Glomerular endothelial cell (primary cell): ENCODE results near the gene WDR81. TPM values are rescaled to one million over a fixed set of nuclear protein-coding genes. Genes with fewer than 3 reads are reported as not detected.

ENCODE experiments used
- DNase-seq: peaks from one replicate; pipeline ENCODE4 v3.0.0-alpha.2; 2011; ENCODE audit warnings: low read depth, low spot score; ENCODE audit errors: extremely low read depth
- total RNA-seq: library from RNA; depleted of rRNA; stranded (reverse); fragments of >200 nt; gene quantifications from 2 replicates; pipeline ENCODE4 v1.2.3, GENCODE V29; 2015

WDR81 gene
- total RNA-seq, 1 donor from 2014 or later: 27.3 TPM

- no peak for DNase-seq
Observed at GRCh38 chr17:1774390-1775176, 50.1 kb downstream of the WDR81 start.

- DNase-seq: no peak
Observed at GRCh38 chr17:1776328-1776727, 51.8 kb downstream of the WDR81 start.

- no peak for DNase-seq
Observed at GRCh38 chr17:1776857-1777256, 52.4 kb downstream of the WDR81 start.

GRCh38 chr17:1779571-1780131 lies 55.1 kb downstream of the WDR81 start:
- DNase-seq: no peak

- no peak for DNase-seq
Observed at GRCh38 chr17:1782171-1782567, 57.7 kb downstream of the WDR81 start.

- DNase-seq: no peak
Observed at GRCh38 chr17:1783271-1783670, 58.8 kb downstream of the WDR81 start.

GRCh38 chr17:1783834-1784611 lies 59.5 kb downstream of the WDR81 start:
- DNase-seq: no peak

- no peak for DNase-seq
Observed at GRCh38 chr17:1785930-1786329, 61.4 kb downstream of the WDR81 start.

GRCh38 chr17:1786708-1787107 lies 62.2 kb downstream of the WDR81 start:
- no peak for DNase-seq

GRCh38 chr17:1787301-1787902 lies 62.9 kb downstream of the WDR81 start:
- no peak for DNase-seq

Other genes starting within 250 kb of the WDR81 start
- 173 and 196 TPM in 2 replicates for gene MYO1C, start 232.0 kb upstream of the WDR81 start, total RNA-seq
- gene INPP5K, start 208.1 kb upstream of the WDR81 start, total RNA-seq: 49.0 and 66.6 TPM in 2 replicates
- 55.1 and 66.2 TPM in 2 replicates for gene PITPNA, start 161.9 kb upstream of the WDR81 start, total RNA-seq
- gene SLC43A2, start 95.9 kb upstream of the WDR81 start, total RNA-seq: 29.5 and 48.9 TPM in 2 replicates
- gene SCARF1, start 79.0 kb upstream of the WDR81 start, total RNA-seq: 131 and 202 TPM in 2 replicates
- 17.1 and 34.2 TPM in 2 replicates for gene RILP, start 74.8 kb upstream of the WDR81 start, total RNA-seq
- 175 and 180 TPM in 2 replicates for gene PRPF8, start 39.8 kb upstream of the WDR81 start, total RNA-seq
- 0.78 and 1.4 TPM in 2 replicates for gene TLCD2, start 14.3 kb upstream of the WDR81 start, total RNA-seq
- gene SERPINF2, start 18.2 kb downstream of the WDR81 start, total RNA-seq: 1.6 TPM in 1 of 2 replicates, not detected in the other
- 0.48 and 1.8 TPM in 2 replicates for gene SERPINF1, start 37.4 kb downstream of the WDR81 start, total RNA-seq
- gene SMYD4, start 105.2 kb downstream of the WDR81 start, total RNA-seq: 6.6 and 9.2 TPM in 2 replicates
- 23.3 and 29.2 TPM in 2 replicates for gene RPA1, start 105.3 kb downstream of the WDR81 start, total RNA-seq